Measurements from ENCODE around the gene PARPBP.
A peak's percentile ranks its signal among the peaks of the same experiment; 100 is the strongest.
"Not testable (repeated sequence)": the region's sequence is repeated elsewhere in the genome, so short reads cannot be mapped to it uniquely, and the experiment has no call there.

Gene PARPBP, protein sequence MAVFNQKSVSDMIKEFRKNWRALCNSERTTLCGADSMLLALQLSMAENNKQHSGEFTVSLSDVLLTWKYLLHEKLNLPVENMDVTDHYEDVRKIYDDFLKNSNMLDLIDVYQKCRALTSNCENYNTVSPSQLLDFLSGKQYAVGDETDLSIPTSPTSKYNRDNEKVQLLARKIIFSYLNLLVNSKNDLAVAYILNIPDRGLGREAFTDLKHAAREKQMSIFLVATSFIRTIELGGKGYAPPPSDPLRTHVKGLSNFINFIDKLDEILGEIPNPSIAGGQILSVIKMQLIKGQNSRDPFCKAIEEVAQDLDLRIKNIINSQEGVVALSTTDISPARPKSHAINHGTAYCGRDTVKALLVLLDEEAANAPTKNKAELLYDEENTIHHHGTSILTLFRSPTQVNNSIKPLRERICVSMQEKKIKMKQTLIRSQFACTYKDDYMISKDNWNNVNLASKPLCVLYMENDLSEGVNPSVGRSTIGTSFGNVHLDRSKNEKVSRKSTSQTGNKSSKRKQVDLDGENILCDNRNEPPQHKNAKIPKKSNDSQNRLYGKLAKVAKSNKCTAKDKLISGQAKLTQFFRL

DNA sequence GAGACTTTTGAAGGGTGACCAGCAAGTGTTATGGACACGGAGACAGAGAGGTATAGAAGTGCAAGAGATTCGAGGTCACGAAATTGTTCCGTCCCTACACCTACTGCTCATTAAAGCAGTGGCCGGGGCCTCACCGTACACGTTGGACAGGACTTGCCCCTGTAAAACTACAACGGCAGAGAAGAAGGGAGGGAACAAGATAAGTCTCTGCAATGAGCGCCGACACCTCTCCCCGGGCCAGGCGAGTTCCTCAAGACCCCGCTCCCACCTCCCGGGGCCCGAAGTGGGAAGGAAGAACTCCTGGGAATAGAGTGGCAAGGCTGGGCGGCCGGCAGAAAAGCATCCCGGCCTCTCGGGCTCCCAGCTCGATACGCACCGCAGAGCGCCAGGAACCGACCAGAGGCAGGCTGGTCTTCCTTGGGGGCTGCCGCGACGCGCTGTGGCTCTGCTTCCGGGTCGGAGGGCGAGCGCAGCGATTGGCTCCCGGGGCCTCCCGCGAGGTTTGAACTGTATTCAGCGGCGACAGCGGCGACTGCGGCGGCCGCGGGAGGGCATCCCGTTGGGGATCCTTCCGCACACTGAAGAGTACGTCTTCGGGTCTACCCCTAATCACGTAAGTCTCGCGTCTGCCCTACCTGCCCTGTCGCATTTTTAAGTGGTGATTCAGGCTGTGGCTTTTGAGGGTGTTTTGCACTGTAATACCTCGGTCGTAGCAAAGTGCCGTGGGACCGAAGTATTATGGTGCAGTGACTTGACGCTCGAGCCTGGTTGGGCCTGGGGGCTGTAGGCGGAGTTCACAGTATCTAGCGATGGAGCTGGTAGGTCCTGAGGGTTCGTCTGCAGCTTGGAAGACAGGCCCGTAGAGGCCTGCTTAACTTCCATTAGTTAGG lies at the start of gene PARPBP, which contains the start of gene NUP37:
Gene PARPBP (plus strand): TSS at position 510 of the 890 bp plus-strand sequence. CDS start 3,706 bp downstream, outside the sequence.
Gene NUP37 (minus strand): TSS at position 441 of the 890 bp plus-strand sequence. CDS start 1,596 bp downstream, outside the sequence.
- DNase-seq (ENCODE audit: low spot score), result peak; percentile 87

DNA sequence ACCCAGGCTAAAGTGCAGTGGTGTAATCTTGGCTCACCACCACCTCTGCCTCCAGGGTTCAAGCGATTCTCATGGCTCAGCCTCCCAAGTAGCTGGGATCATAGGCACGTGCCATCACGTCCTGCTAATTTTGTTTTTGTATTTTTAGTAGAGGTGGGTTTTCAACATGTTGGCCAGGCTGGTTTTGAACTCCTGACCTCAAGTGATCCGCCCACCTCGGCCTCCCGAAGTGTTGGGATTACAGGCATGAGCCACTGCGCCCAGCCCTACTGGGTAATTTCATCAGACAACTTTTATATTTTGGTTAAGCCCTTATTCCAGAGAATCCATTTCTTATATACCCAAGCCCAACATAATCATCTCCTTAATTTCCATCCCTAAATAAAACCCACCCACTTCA lies 47.9 kb upstream of the PARPBP start:
- not testable (repeated sequence) for DNase-seq (ENCODE audit: low spot score)

DNA sequence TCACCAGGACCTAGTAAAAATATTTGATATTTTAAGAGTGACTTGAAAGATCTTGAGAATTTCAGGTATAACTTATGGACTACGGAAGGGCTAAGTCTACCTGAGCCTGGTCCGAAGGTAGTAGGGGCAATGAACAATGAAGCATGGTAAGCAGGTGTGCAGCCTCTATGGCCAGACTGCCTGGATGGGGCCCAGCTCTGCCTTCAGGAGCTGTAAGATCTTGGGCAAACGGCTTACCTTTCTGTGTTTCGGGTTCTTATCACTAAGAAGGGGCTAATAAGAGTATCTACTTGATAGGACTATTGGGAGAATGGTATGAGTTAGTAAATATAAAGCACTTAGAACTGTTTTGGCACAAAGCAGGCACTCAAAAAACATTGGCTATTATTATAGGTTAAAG lies 39.1 kb upstream of the PARPBP start:
- no peak for DNase-seq (ENCODE audit: low spot score)

DNA sequence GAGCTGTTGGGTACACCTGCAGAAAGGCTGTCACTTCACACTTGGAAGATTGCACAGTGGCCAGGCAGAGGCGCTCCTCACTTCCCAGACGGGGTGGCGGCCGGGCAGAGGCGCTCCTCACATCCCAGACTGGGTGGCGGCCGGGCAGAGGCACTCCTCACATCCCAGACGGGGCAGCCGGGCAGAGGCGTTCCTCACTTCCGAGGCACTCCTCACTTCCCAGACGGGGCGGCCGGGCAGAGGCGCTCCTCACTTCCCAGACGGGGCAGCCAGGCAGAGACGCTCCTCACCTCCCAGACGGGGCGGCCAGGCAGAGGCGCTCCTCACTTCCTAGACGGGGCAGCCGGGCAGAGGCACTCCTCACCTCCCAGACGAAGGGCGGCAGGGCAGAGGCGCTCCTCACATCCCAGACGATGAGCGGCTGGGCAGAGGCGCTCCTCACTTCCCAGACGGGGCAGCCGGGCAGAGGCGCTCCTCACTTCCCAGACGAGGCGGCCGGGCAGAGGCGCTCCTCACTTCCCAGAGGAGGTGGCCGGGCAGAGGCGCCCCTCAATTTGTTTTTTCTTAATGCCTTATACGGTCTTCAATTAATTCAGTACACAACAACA lies 30.7 kb upstream of the PARPBP start:
- DNase-seq (ENCODE audit: low spot score), result not testable (repeated sequence)

DNA sequence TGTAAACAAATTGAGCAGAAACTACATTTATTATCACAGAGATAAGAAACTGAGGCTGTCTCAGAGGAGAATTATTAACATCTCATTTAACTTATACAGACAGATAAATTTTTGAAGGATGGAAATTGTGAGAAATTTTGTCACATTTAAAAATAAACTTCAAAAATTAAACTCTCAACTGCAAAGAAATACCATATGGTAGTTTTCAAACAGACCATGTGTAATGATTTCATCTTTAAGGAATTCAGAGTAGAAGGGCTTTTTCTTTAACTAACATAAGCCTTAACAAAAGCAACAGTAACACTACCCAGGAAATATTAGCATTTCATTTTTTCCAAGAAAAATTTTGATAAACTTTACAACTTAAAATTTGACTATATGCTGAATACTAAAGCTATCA lies 26.7 kb upstream of the PARPBP start:
- DNase-seq (ENCODE audit: low spot score), result no peak

DNA sequence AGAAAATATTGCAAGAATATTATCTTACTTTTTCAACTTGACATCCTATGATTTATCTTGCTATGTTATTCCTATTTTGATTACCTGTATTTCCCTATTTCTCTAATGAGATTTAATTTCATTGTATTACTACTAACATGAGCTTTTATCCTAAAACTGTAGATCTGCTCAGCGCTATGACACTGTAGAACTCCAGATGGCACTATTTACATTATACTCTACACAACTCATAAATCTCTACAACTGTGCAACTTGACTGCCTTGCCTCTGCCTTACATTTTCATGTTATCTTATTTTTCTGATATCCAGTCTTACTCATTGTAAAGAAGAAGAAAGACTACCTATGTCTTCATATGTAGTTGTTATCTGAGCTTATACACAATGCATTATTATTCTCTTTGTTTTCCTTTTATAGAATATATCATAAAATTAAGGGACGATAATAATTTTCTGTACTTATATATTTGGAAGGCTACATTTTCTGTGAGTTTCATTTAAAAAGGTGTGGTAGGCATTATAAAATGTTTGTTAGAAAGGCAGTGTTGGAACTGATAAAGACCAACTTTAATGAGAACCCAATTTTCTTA lies 24.2 kb upstream of the PARPBP start:
- DNase-seq (ENCODE audit: low spot score), result peak; percentile 26

DNA sequence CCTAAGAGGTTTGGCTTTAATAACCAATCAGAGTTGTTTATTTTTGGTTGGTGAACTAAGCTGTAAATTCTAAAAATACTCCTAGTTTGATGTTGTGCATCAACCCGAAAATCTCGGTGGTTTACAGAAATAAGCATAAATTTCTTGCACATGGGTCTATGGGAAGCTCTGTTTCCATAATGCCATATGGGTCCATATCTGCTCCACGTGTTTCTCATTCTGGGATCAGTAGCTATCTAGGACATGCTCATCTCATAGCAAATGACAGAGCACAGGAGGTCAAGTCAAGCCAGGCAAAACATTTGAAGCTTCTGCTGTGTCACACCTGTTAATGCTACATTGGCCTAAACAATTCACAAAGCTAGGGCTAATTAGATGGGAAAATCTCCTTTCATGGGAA lies 23.1 kb upstream of the PARPBP start:
- DNase-seq (ENCODE audit: low spot score), result no peak

DNA sequence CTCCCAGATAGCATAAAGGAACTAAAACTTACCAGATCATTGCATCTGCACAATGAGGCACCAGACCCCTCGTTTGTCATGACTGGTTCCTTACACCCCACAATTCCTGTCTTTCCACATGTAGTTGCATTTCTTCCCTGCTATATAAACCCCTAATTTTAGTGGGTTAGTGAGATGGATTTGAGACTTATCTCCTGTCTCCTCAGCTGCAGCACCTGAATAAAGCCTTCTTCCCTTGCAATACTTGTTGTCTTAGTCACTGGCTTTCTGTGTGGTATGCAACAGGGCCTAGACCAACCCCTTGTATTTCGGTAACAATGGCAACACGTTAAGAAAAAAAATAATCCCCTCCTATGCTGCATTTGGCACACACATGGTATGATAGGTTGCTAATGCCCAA lies 13.1 kb upstream of the PARPBP start:
- no peak for DNase-seq (ENCODE audit: low spot score)

DNA sequence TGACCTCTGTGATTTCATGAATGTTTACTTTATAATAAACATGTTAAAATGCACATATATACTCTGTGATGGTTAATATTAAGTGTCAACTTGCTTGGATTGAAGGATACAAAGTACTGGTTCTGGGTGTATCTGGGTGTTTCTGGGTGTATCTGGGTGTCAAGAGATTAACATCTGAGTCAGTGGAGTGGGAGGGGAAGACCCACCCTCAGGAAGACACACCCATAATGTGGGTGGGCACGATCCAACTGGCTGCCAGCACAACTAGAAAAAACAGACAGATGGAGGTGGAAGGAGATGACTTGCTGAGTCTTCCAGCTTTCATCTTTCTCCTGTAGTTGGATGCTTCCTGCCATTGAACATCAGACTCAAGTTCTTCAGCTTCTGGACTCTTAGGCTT lies 12.0 kb upstream of the PARPBP start:
- DNase-seq (ENCODE audit: low spot score), result no peak

DNA sequence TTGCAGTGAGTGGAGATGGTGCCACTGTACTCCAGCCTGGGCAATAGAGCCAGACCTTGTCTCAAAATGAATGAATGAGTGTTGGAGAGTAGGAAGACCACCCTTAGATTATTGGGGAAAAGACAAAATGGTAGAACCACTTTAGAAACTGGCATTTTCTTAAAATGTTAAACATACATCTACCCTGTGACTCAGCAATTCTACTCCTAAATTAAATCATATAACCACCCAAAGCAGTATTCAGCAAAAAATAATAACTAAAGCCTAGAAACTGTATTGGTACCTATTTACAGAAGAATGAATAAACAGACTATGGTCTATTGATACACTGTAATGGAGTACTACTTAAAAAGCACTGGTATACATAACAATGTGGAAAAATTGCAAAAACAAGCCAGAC lies 9.2 kb upstream of the PARPBP start:
- no peak for DNase-seq (ENCODE audit: low spot score)

DNA sequence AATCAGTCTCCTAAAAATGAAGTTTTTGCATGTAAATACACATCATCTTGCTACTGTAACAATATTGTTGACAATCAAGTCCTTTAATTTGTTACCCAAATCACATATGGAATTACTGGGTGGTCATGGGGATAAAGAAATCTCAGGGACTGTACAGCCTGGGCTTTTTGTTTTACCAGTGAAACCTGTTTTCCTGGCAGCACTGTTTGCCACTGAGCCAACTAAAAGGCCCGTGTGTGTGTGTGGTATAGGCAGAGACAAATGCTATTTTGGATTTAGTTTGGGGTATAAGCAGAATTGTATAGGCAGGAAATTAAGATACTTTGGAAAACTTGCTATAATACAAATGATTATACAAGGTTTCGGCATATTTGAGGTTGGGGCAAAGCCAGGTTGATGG lies 5.8 kb upstream of the PARPBP start:
- no peak for DNase-seq (ENCODE audit: low spot score)

DNA sequence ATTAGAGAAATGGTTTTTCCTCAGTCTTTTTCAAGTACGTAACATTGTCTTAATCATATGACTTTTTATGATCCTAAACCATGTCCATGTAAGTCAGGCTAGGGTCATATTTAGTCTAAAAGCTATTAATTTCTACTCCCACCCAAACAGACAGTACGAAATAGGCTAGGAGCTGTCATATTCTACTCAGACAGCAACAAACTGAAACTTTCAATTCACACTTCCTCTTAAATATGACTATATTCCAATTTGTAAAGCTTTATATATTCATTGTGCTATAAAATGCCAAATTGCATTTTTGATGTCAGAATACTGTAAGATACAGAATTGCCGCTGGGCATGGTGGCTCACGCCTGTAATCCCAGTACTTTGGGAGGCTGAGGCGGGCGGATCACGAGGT lies 3.6 kb upstream of the PARPBP start:
- DNase-seq (ENCODE audit: low spot score), result no peak

DNA sequence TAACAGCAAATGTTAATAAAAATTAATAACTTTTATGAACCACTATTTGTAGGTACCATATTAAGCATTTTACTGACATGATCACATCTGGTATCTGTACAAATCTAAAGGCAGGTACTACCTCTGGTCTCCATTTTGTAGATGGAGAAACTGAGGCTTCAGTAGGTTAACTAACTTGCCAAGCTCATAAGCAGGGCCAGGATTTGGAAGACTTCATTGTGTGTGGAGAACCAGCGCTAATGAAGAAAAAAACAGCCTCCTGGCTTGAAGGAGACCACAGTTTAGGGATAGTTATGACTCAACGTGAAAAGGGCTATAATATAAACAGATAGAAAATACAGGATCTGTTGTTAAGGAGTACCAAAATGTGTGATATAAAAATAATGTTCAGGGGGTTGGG lies 1.1 kb upstream of the PARPBP start:
- no peak for DNase-seq (ENCODE audit: low spot score)

DNA sequence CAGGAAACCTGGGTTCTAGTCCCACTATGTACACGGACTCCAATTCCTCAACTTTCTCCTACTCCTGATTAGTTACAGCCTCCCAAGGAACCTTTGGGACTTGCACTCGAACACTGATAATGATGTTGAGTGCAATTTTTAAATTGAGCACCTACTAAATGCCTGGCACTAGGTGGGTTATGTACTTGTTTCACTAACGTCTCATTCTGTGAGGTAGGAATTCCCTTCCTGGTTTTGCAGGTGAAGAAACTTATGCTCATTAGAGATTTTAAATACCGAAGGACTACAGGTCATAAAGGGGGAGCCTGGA lies 536 bp downstream of the PARPBP start:
- peak; percentile 15 for DNase-seq (ENCODE audit: low spot score)

DNA sequence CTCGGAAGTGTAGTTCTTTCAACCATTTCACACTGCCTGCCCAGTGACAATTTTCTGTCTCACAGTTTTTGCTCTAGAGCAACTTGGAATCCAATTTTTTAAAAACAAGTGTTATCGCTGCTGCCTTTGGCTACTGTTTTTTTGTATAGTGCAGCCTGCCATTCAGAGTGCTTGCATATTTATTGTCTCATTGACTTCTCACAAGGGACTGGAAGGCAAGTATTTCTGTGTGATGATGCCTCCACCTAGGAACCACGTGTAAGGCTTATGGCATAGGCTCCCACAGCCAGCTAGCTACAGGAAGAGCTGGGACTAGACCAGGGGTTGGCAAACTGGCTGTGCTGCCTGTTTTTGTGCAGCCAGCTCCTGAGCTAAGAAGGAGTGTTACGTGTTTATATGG lies 903 bp downstream of the PARPBP start:
- peak; percentile 27 for DNase-seq (ENCODE audit: low spot score)

DNA sequence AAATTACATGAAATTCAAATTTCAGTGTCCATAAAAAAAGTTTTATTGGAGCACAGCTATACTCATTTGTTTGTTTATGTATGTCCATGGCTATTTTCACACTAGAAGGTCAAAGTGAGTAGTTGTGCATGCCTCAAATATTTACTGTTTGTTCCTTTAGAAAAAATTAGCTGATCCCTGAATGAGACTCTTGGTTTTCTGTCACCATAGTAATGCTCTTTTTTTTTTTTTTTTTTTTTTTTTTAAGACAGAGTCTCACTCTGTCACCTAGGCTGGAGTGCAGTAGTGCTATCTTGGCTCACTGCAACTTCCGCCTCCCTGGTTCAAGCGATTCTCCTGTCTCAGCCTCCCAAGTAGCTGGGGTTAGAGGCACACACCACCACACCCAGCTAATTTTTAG lies 1.3 kb downstream of the PARPBP start:
- DNase-seq (ENCODE audit: low spot score), result not testable (repeated sequence)

DNA sequence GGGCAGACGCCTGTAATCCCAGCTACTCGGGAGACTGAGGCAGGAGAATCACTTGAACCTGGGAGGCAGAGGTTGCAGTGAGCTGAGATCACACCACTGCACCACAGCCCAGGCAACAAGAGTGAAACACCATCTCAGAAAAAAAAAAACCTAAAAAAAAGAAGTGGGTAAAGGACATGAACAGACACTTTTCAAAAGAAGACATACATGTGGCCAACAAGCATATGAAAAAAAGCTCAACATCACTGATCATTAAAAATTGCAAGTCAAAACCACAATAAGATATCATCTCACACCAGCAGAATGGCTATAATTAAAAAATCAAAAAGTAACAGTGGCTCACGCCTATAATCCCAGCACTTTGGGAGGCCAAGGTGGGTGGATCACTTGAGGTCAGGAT lies 10.7 kb downstream of the PARPBP start:
- not testable (repeated sequence) for DNase-seq (ENCODE audit: low spot score)

DNA sequence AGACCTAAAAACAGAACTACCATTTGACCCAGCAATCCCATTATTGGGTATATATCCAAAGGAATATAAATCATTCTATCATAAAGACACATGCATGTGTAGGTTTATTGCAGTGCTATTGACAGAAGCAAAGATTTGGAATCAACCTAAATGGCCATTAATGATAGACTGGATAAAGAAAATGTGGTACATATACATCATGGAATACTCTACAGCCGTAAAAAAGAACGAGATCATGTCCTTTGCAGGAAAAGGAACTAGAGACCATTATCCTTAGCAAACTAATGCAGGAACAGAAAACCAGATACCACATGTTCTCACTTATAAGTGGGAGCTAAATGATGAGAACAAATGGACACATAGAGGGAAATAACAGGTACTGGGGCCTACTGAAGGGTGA lies 11.5 kb downstream of the PARPBP start:
- DNase-seq (ENCODE audit: low spot score), result not testable (repeated sequence)

DNA sequence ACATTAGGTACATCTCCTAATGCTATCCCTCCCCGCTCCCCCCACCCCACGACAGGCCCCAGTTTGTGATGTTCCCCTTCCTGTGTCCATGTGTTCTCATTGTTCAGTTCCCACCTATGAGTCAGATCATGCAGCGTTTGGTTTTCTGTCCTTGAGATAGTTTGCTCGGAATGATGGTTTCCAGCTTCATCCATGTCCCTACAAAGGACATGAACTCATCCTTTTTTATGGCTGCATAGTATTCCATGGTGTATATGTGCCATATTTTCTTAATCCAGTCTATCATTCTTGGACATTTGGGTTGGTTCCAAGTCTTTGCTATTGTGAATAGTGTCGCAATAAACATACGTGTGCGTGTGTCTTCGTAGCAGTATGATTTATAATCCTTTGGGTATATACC lies 17.6 kb downstream of the PARPBP start:
- DNase-seq (ENCODE audit: low spot score), result not testable (repeated sequence)

DNA sequence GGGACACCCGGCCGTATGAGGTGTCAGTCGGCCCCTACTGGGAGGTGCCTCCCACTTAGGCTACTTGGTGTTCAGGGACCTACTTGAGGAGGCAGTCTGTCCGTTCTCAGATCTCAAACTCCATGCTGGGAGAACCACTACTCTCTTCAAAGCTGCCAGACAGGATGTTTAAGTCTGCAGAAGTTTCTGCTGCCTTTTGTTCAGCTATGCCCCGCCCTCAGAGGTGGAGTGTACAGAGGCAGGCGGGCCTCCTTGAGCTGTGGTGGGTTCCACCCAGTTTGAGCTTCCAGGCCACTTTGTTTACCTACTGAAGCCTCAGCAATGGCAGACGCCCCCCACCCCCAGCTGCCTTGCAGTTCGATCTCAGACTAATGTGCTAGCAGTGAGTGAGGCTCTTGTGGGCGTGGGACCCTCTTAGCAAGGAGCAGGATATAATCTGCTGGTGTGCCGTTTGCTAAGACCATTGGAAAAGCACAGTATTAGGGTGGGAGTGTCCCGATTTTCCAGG lies 22.9 kb downstream of the PARPBP start:
- not testable (repeated sequence) for DNase-seq (ENCODE audit: low spot score)

DNA sequence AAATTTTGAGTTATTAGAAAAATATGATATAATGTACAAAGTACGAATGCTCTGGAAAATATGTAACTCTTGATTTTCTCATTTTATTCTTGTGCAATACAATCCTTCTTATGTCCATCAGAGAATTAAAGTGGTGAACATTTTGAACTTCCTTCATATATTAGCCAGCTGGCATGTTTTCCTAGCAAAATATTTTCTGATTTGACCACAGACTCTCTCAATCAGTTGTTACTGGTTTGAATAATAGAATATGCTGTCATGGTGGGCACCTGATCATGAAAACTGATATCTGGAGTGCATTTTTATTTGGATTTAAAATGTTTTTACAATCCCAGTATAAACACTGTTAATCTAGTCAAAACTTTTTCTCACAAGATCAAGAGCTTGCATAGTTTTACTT lies 24.2 kb downstream of the PARPBP start:
- DNase-seq (ENCODE audit: low spot score), result no peak

Measured in kidney capillary endothelial cell (primary cell).